Uterus (tissue), 4 donors: ENCODE measurements around the gene FAM234A. TPM values are rescaled to one million over a fixed set of nuclear protein-coding genes. Genes with fewer than 3 reads are reported as not detected.

Experiments
- DNase-seq, 2 donors: peaks; one replicate each; pipeline ENCODE4 v3.0.0-alpha.2; 2019 to 2020
- H3K27ac ChIP-seq, 2 donors: fragments of 200-600 bp; sonication (generic); 1 replicate in 1 of 2; 2 replicates in 1 of 2; pipeline ENCODE4 v1.5.1; 2016 to 2018
- H3K27me3 ChIP-seq, 2 donors: fragments of 200-600 bp; sonication (generic); one replicate each; pipeline ENCODE4 v1.5.1; 2018 to 2019; ENCODE audit warnings: control low read depth in 1 of 2
- H3K36me3 ChIP-seq, 2 donors: fragments of 200-600 bp; sonication (generic); one replicate each; pipeline ENCODE4 v1.5.1; 2019; ENCODE audit warnings: control low read depth in 1 of 2
- H3K4me1 ChIP-seq, 2 donors: fragments of 200-600 bp; sonication (generic); one replicate each; pipeline ENCODE4 v1.5.1; 2018 to 2019; ENCODE audit warnings: control low read depth in 1 of 2
- H3K4me3 ChIP-seq, 2 donors: fragments of 200-600 bp; sonication (generic); 1 replicate in 1 of 2; 2 replicates in 1 of 2; pipeline ENCODE4 v1.5.1; 2018 to 2019; ENCODE audit warnings: mild to moderate bottlenecking in 1 of 2
- H3K9me3 ChIP-seq, 2 donors: fragments of 200-600 bp; sonication (generic); one replicate each; pipeline ENCODE4 v1.5.1; 2019; ENCODE audit warnings: control low read depth in 1 of 2
- CTCF ChIP-seq, 4 experiments: fragments of 200-600 bp in 2 of 4; fragments of 450-650 bp in 2 of 4; sonication (generic) in 2 of 4; IDR thresholded peaks; one replicate each; pipeline ENCODE4 v1.5.1; 2016 to 2019; ENCODE audit warnings: antibody characterized with exemption in 4 of 4, mild to moderate bottlenecking in 2 of 4, moderate library complexity in 1 of 4
- POLR2A ChIP-seq, 2 donors: fragments of 450-650 bp; IDR thresholded peaks; one replicate each; pipeline ENCODE4 v1.6.1; 2016; ENCODE audit warnings: antibody characterized with exemption in 2 of 2, mild to moderate bottlenecking in 1 of 2, moderate library complexity in 1 of 2
- intact Hi-C: fragments of 100-400 bp; cut with DNase I; formaldehyde crosslinking; loops from one replicate; pipeline ENCODE4 v1.15.1; 2023; ENCODE audit warnings: low total_unique reads
- total RNA-seq, 4 donors: library from RNA; depleted of rRNA in 3 of 4; stranded (reverse); fragments of >200 nt in 3 of 4; gene quantifications; one replicate each; pipeline versions ENCODE4 v1.1.0 to v1.2.4, GENCODE V29; 2014 to 2023
- donor health status: DM: yes; HTN: yes; CAD: no.

The FAM234A gene
- total RNA-seq, 4 donors from 2014 or later, result 5.6 to 65.5 (median 30.1) TPM

- Histone ChIP-seq H3K27ac (no peak overlapping the region), H3K4me1 (peaks cover 7 to 10% of the 10 kb centered on the region in 2 donors), H3K36me3 (no peaks in the 10 kb centered on the region), H3K27me3 (no peaks in the 10 kb centered on the region), H3K4me3 (no peak overlapping the region), H3K9me3 (no peaks in the 10 kb centered on the region)
- no peak for DNase-seq
- intact Hi-C loops, result no loop called here
- TF ChIP-seq POLR2A (IDR thresholded peaks at IDR 0.05) (no peak), CTCF (IDR thresholded peaks at IDR 0.05) (no peak)
These were observed 3.7 kb upstream of the FAM234A start for GRCh38 chr16:230949-231348.

DNA sequence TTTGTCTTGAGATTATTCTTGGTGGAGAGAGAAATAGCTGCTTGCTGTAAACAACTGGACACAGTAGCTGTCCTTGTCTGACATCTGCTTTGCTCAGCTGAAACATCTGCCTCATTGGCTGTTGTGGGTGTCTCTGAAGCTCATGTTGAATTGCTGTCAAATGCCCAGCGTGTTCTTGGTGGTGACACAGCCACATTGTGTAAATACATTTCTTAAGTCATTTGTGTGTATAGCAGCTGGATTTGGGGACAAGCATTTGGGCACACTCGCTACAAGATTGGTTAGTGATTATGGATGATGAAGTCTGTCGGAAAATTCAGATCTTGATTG, 5.3 kb downstream of the FAM234A start:
- intact Hi-C loops, result no loop called here
- H3K4me1 ChIP-seq, result no peaks in the 10 kb centered on the region
- no peaks in the 10 kb centered on the region for H3K9me3 ChIP-seq
- H3K27ac ChIP-seq, result no peak overlapping the region
- TF ChIP-seq CTCF (IDR thresholded peaks at IDR 0.05) (no peak), POLR2A (IDR thresholded peaks at IDR 0.05) (no peak)
- no peaks in the 10 kb centered on the region for H3K27me3 ChIP-seq
- H3K36me3 ChIP-seq, result no peaks in the 10 kb centered on the region
- DNase-seq, result no peak
- H3K4me3 ChIP-seq, result no peak overlapping the region

GRCh38 chr16:240559-240958, 5.9 kb downstream of the FAM234A start:
- intact Hi-C loops, result no loop called here
- no peak for TF ChIP-seq POLR2A (IDR thresholded peaks at IDR 0.05)
- TF ChIP-seq CTCF (IDR thresholded peaks at IDR 0.05), result no peak

GRCh38 chr16:242281-242680, 7.7 kb downstream of the FAM234A start:
- no peak for TF ChIP-seq POLR2A (IDR thresholded peaks at IDR 0.05)
- no peak overlapping the region for H3K27ac ChIP-seq

More at GRCh38 chr16:240559-240958, 5.9 kb downstream of the FAM234A start:
- no peak for DNase-seq
- Histone ChIP-seq H3K27me3 (no peaks in the 10 kb centered on the region), H3K9me3 (no peaks in the 10 kb centered on the region), H3K4me1 (no peaks in the 10 kb centered on the region), H3K36me3 (no peaks in the 10 kb centered on the region), H3K4me3 (no peak overlapping the region), H3K27ac (no peak overlapping the region)

GRCh38 chr16:243348-243747, 8.7 kb downstream of the FAM234A start:
- DNase-seq, result no peak
- TF ChIP-seq POLR2A (IDR thresholded peaks at IDR 0.05), result no peak
- TF ChIP-seq CTCF (IDR thresholded peaks at IDR 0.05), result no peak
- no peak overlapping the region for H3K27ac ChIP-seq
- no peaks in the 10 kb centered on the region for H3K36me3 ChIP-seq
- no peaks in the 10 kb centered on the region for H3K27me3 ChIP-seq
- H3K4me3 ChIP-seq, result no peak overlapping the region
- H3K4me1 ChIP-seq, result no peaks in the 10 kb centered on the region
- H3K9me3 ChIP-seq, result no peaks in the 10 kb centered on the region
- intact Hi-C loops, result no loop called here

More at GRCh38 chr16:242281-242680, 7.7 kb downstream of the FAM234A start:
- no peaks in the 10 kb centered on the region for H3K36me3 ChIP-seq
- H3K9me3 ChIP-seq, result no peaks in the 10 kb centered on the region
- no peak overlapping the region for H3K4me3 ChIP-seq
- DNase-seq, result no peak
- no peaks in the 10 kb centered on the region for H3K4me1 ChIP-seq
- intact Hi-C loops, result no loop called here
- H3K27me3 ChIP-seq, result no peaks in the 10 kb centered on the region

GRCh38 chr16:245105-245504, 10.5 kb downstream of the FAM234A start:
- H3K9me3 ChIP-seq, result no peaks in the 10 kb centered on the region
- no peaks in the 10 kb centered on the region for H3K27me3 ChIP-seq
- H3K27ac ChIP-seq, result no peak overlapping the region
- H3K4me1 ChIP-seq, result no peaks in the 10 kb centered on the region
- no peaks in the 10 kb centered on the region for H3K36me3 ChIP-seq
- no peak overlapping the region for H3K4me3 ChIP-seq
- TF ChIP-seq POLR2A (IDR thresholded peaks at IDR 0.05) (no peak), CTCF (IDR thresholded peaks at IDR 0.05) (no peak)
- intact Hi-C loops, result no loop called here
- no peak for DNase-seq
